ENCODE measurements around the gene HM13. TPM values are rescaled to one million over a fixed set of nuclear protein-coding genes. Genes with fewer than 3 reads are reported as not detected.

Gene HM13
- total and polyA plus RNA-seq, 9 of the 15 experiments (the other 6 are each of a cell fraction or from before 2014, with no cell fraction given): 7.7 to 136 (median 74.5) TPM

DNA sequence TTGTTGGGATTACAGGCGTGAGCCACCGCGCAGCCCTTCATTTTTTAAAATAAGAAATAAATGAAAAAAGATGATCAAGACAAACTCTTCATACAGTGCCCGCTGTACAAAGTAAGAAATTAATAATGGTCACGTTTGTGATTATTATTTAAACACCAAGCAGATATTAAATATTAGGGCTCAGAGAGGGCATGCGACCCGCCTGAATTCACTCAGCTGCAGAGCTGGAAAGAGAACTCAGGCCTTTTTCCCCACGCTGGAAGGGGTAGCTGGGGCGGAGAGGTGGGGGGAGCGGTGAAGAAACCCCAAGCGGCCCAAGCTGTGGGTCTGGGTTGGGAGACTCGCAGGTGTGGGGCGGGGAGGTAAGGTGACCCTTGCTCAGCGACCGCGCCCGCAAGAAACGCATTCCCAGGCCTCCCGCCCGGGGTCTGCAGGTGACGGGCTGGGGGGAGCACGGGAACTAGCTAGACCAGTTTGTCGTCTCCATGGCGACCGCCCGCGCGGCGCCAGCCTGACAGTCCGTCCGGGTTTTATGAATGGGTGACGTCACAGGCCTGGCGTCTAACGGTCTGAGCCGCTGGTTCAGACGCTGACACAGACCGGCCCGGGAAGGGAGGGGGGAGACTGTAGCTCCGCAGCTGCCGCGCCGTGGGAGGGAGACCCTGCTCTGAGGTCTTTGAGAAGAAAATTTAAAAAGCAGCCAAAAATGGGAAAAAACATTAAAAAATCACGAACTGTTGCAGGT, 89.8 kb downstream of the HM13 start (continued):
- TF ChIP-seq HCFC1 (IDR thresholded peaks at IDR 0.05; ENCODE audit: low read depth, low read length) (peak; percentile 42; the same call in 1 of the 2 replicates), NEUROD1 (IDR thresholded peaks at IDR 0.05; ENCODE audit: borderline replicate concordance, low read depth, low read length, partially characterized antibody) (peak; percentile 66), KAT7 (CRISPR knock-in tag; IDR thresholded peaks at IDR 0.05; ENCODE audit: borderline replicate concordance) (0 out of 2 replicates have a peak, but pooled peaks have one; percentile 42), ZNF354B (CRISPR knock-in tag; IDR thresholded peaks at IDR 0.05) (no peak), ESRRA (IDR thresholded peaks at IDR 0.05; ENCODE audit: borderline replicate concordance, low read depth) (peak; percentile 53; the same call in 1 of the 2 replicates), SETDB1 (IDR thresholded peaks at IDR 0.05; ENCODE audit: low read length) (no peak), EGR1 (conservative IDR thresholded peaks at IDR 0.05) (peak; percentile 53), RFX1 (IDR thresholded peaks at IDR 0.05) (peak; percentile 97), CCNT2 (IDR thresholded peaks at IDR 0.05; ENCODE audit: borderline replicate concordance, extremely low read depth, insufficient read length, low read depth, low read length) (peak; percentile 86), POLR2G (IDR thresholded peaks at IDR 0.05; ENCODE audit: low read depth, low read length) (peak; percentile 82), TBL1XR1 (IDR thresholded peaks at IDR 0.05; ENCODE audit: low read length in 2 of 2) (peak; percentile 48 to 78; a peak in 2 of 4 replicates), SP1 (CRISPR knock-in tag; IDR thresholded peaks at IDR 0.05) (peak; percentile 55)
- TF ChIP-seq, protein P1, sequence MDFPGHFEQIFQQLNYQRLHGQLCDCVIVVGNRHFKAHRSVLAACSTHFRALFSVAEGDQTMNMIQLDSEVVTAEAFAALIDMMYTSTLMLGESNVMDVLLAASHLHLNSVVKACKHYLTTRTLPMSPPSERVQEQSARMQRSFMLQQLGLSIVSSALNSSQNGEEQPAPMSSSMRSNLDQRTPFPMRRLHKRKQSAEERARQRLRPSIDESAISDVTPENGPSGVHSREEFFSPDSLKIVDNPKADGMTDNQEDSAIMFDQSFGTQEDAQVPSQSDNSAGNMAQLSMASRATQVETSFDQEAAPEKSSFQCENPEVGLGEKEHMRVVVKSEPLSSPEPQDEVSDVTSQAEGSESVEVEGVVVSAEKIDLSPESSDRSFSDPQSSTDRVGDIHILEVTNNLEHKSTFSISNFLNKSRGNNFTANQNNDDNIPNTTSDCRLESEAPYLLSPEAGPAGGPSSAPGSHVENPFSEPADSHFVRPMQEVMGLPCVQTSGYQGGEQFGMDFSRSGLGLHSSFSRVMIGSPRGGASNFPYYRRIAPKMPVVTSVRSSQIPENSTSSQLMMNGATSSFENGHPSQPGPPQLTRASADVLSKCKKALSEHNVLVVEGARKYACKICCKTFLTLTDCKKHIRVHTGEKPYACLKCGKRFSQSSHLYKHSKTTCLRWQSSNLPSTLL (IDR thresholded peaks at IDR 0.05): no peak
- TF ChIP-seq, protein P2, sequence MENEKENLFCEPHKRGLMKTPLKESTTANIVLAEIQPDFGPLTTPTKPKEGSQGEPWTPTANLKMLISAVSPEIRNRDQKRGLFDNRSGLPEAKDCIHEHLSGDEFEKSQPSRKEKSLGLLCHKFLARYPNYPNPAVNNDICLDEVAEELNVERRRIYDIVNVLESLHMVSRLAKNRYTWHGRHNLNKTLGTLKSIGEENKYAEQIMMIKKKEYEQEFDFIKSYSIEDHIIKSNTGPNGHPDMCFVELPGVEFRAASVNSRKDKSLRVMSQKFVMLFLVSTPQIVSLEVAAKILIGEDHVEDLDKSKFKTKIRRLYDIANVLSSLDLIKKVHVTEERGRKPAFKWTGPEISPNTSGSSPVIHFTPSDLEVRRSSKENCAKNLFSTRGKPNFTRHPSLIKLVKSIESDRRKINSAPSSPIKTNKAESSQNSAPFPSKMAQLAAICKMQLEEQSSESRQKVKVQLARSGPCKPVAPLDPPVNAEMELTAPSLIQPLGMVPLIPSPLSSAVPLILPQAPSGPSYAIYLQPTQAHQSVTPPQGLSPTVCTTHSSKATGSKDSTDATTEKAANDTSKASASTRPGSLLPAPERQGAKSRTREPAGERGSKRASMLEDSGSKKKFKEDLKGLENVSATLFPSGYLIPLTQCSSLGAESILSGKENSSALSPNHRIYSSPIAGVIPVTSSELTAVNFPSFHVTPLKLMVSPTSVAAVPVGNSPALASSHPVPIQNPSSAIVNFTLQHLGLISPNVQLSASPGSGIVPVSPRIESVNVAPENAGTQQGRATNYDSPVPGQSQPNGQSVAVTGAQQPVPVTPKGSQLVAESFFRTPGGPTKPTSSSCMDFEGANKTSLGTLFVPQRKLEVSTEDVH (IDR thresholded peaks at IDR 0.05; ENCODE audit: low read depth, partially characterized antibody): no peak
- TF ChIP-seq, protein P3, sequence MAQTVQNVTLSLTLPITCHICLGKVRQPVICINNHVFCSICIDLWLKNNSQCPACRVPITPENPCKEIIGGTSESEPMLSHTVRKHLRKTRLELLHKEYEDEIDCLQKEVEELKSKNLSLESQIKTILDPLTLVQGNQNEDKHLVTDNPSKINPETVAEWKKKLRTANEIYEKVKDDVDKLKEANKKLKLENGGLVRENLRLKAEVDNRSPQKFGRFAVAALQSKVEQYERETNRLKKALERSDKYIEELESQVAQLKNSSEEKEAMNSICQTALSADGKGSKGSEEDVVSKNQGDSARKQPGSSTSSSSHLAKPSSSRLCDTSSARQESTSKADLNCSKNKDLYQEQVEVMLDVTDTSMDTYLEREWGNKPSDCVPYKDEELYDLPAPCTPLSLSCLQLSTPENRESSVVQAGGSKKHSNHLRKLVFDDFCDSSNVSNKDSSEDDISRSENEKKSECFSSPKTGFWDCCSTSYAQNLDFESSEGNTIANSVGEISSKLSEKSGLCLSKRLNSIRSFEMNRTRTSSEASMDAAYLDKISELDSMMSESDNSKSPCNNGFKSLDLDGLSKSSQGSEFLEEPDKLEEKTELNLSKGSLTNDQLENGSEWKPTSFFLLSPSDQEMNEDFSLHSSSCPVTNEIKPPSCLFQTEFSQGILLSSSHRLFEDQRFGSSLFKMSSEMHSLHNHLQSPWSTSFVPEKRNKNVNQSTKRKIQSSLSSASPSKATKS (CRISPR knock-in tag; IDR thresholded peaks at IDR 0.05): no peak
- TF ChIP-seq, protein P4, sequence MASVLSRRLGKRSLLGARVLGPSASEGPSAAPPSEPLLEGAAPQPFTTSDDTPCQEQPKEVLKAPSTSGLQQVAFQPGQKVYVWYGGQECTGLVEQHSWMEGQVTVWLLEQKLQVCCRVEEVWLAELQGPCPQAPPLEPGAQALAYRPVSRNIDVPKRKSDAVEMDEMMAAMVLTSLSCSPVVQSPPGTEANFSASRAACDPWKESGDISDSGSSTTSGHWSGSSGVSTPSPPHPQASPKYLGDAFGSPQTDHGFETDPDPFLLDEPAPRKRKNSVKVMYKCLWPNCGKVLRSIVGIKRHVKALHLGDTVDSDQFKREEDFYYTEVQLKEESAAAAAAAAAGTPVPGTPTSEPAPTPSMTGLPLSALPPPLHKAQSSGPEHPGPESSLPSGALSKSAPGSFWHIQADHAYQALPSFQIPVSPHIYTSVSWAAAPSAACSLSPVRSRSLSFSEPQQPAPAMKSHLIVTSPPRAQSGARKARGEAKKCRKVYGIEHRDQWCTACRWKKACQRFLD (CRISPR knock-in tag; IDR thresholded peaks at IDR 0.05): peak; percentile 72; the same call in 1 of the 2 replicates
- TF ChIP-seq, protein P5, sequence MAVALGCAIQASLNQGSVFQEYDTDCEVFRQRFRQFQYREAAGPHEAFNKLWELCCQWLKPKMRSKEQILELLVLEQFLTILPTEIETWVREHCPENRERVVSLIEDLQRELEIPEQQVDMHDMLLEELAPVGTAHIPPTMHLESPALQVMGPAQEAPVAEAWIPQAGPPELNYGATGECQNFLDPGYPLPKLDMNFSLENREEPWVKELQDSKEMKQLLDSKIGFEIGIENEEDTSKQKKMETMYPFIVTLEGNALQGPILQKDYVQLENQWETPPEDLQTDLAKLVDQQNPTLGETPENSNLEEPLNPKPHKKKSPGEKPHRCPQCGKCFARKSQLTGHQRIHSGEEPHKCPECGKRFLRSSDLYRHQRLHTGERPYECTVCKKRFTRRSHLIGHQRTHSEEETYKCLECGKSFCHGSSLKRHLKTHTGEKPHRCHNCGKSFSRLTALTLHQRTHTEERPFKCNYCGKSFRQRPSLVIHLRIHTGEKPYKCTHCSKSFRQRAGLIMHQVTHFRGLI (CRISPR knock-in tag; IDR thresholded peaks at IDR 0.05): no peak
